HG03045 (cell line): ENCODE results near the gene LTB.
A peak's percentile ranks its signal among the peaks of the same experiment; 100 is the strongest.
"Not testable (repeated sequence)": the region's sequence is repeated elsewhere in the genome, so short reads cannot be mapped to it uniquely, and the experiment has no call there.

Experiments used
- ATAC-seq: cut with Tn5 transposase; IDR thresholded peaks from one replicate; pipeline ENCODE4 v1.9.1; 2021; ENCODE audit warnings: mild to moderate bottlenecking, moderate library complexity; ENCODE audit not compliant: unreplicated experiment

The LTB gene

DNA sequence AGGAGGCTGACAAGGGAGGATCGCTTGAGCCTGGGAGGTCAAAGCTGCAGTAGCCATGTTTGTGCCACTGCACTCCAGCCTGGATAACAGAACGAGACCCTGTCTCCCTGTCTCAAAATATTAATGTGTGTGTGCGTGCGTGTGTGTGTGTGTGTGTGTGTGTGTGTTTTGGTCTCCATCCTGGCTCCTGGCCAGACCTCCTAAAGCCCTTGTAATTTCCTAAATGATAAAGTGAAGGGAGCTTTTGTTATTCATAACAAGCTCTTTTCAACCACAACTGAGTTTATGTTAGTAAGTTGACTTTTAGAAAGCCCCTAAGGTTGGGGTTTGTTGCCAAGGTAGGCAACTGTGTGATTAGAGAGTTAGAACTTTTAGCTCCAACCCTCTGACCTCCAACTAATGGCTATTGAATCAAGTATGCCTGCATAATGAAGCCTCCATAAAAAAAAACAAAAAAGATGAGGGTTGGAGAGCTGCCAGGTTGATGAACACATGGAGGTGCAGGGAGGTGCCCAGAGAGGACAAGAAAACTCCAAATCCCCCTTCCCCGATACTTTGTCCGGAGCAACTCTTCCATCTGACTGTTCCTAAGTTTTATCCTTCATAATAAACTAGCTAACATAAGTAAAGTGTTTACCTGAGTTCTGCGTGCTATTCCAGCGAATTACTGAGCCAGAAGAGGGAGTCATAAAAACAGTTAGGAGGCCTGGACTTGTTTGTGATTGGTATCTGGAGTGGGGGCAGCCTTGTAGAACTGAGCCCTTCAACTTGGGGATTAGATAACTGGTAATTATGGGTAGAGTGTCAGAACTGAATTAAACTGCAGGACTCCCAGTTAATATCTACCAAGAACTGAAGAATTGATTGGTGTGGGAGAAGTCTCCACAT is 27.5 kb upstream of the LTB start:
- ATAC-seq, result no peak

- ATAC-seq, result no peak
These were observed 25.1 kb upstream of the LTB start for GRCh38 chr6:31607317-31607716.

DNA sequence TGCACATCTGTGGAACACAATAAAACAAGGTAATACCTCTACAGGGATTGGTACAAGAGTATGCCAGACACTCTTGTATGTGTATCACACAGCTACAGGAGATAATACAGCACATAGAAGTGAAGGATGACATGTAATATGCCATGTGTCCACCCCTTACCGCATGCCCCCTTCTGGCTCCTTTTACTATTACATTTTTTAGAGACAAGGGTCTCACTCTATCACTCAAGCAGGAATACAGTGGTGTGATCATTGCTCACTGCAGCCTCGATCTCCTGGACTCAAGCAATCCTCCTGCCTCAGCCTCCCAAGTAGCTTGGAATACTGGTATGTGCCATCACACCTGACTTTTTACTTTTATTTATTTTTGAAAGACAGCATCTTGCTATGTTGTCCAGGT is 14.8 kb upstream of the LTB start:
- ATAC-seq, result no peak

GRCh38 chr6:31592396-31592771 is 10.2 kb upstream of the LTB start:
- ATAC-seq, result no peak

GRCh38 chr6:31590691-31591090 is 8.5 kb upstream of the LTB start:
- ATAC-seq, result not testable (repeated sequence)

DNA sequence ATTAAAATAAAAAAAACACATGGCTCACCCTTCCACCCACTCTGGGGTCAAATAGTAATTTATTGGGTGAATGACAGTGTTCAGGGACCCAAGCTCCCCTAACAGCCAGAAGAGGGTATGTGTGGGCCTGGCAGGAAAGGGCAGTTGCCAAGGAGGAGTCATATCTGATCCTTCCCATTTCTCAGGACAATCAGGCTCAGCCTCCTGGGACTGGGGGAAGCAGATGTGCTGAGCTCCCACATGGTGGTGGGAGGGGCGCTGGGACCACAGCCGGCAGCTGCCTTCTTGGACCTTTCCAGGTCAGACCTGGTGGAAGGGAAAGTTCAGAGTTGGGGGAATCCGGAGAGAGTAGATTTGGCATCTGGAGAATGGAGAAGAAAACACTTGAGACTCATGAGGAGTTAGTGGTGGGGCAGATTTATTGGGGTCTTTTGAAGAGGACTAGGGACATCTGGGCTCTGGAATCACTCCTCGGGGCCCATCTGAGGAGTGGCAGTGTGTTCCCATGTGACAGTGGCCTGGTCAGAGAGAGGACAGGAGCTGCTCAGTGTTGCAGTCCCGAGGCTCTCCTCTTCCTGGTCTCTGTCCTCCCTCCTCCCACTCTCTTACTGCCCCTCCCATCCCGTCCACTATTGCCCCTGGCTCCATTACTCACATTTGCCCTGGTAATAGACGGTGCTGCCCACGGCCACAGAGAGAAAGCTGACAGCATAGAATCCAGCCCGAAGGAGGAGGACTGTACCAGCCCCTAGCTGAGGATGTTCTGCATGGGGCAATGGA is 6.8 kb upstream of the LTB start:
- no peak for ATAC-seq

DNA sequence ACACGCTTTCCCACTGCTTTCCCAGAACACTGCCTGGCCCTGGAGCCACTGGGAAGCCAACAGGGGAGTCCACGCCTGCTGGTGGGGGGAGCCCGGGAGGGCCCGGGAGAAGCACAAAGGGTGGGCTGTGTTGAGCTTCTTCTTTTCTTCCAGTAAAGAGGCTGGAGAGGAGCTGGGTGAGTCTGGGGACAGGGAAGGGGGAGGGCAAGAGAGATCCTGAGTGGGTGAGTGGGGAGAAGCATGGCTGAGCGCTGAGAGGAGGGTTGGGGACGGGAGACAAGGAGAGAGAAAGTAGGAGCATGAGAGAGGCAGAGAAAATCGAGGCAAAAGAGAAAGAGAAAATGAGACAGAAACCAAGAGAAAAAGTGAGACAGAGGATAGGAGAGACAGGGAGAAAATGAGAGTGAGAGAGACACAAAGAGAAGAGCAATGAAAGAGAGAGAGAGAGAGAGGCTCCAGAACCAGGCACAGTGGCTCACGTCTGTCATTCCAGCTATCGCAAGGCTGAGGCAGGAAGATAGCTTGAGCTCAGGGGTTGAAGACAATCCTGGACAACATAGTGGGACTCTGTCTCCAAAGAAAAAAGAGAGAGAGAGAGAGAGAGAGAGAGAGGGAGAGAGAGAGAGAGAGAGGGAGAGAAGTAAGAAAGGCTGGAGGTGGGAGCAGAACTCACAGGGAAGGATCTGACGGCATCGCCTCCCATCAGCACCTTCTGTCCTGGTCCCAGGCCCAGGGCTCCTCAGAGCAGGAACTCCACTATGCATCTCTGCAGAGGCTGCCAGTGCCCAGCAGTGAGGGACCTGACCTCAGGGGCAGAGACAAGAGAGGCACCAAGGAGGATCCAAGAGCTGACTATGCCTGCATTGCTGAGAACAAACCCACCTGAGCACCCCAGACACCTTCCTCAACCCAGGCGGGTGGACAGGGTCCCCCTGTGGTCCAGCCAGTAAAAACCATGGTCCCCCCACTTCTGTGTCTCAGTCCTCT is 5.9 kb upstream of the LTB start:
- ATAC-seq, result no peak

DNA sequence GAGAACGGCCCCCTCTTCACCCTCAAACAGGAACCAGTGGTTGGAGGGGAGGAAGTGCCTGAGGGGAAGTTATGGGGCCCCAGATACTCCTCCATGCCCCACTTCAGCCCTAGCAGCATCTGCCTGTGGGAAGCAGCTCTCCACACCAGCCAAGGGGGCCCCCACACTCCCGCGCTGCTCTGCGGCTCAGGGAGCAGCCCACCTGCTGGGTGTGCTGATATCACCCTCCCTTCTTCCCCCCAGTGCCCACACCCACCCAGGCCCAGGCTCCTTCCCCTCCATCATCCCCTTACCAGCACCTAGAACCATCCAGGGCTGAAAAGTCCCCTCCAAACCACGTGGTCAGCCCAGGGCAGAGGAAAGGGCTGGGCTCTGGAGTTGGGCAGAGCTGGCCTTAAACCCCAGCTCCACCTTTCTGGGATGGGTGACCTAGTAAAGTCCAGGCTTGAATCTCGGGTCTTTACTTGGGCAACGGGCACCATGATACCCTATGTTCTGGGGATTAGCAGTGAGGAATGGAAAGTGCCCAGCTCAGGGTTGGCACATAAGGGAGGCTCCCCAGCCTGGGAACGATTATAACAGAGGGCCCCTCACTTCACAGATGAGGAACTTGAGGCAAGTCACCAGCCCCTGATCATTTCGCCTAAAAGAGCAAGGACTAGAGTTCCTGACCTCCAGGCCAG is 4.5 kb upstream of the LTB start:
- ATAC-seq, result no peak

GRCh38 chr6:31586008-31586407 is 3.8 kb upstream of the LTB start, which contains the start of gene LST1:
Gene LST1 (plus strand): TSS chr6:31586277. CDS start chr6:31587300, 1,023 bp downstream.
- no peak for ATAC-seq

DNA sequence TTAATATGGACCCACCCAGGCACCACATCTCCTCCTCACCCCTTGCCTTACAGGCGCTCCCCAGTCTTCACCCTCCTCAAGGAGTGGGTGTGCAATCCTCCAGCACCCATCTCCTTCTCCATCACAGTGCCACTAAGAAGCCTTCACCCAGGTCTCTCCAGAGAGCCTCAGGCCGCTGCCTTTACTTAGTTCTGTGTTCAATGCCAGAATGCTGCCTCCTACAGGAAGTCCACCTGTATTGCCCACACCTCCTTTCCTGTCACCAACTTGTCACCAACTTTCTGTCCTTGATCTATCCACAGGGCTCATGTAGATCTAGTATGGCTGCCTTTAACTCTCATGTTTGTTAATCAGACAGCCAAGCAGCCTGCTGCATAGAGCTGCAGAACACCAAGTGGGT is 3.3 kb upstream of the LTB start:
- no peak for ATAC-seq

DNA sequence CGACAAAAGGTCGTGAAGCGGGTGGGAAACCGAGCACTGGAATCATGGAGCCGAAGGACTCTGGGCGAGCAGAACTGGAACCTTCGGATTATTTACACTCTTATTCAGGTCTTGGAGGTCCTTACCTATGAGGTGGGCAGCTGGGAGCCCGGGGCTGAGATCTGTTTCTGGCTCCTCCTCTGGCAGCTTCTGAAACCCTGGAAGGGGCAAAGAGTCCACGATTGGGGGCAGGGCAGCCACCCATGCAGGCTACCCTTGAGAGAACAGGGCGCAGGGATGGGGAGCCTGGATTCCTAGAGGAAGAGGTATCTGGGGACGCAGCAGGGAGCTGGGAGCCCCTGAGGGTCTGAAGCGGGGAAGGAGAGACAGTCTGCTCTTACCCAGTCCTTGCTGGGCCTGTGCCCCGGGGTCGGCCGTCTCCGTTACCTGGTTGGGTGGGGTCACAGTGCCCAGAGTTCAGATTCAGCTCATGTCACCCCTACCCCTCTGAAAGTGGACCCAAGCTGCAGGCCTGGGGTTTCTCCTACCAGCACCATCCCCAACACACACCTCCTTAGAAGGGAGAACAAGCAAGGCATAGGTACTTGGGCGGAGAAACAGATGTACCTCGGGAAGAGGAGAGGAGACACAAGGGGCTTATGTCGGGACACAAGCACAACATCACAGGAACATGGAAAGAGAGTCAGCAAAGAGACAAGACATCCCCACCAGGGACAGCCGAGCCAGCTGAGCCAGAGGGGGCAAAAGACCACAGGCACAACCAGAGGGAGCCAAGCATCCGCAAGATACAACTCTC is 592 bp downstream of the LTB start:
- no peak for ATAC-seq

- peak; percentile 48 for ATAC-seq
These were observed 1.3 kb downstream of the LTB start for GRCh38 chr6:31580807-31581433.

GRCh38 chr6:31580438-31580740 is 1.8 kb downstream of the LTB start:
- ATAC-seq, result no peak

DNA sequence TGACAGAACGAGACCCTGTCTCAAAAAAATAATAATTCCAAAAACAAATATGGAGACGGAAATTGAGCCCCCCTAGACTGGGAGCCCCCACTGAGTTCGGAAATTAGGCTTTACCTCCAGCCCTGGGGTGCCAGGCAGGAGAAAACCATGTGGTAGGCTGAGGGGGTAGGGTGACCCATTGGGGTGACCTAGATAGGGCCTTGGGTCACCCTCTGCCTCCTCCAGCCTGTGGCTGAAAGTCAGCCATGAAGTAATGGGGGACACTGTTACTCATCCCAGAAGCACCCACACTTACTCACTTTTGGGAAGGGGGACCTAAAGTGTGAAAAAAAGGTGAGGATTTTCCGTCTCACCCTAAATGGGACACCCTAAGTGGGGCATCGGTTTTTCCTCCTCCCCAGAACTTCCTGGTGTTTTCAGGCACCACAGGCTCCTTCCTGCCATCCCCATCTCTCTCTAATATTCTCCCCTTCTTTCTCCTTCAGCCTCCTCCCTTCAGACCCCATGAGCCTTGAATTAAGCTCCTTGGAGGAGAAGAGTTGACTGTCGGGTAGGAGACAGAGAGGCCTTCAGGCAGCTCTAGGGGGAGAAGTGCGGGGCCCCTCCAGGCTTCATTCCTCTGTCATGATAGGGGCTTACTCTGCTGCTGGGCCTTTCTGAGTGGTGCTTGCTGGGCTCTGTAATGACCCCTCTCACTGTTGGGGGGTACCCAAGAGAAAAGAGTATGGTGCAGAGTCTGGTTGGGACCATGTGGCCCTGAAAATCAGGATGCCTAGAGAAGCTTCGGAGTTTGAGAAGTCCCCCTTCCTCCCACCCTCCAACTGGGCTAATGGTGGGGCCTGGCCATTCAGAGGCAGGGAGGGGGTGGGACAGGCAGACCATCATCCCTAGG is 2.4 kb downstream of the LTB start:
- no peak for ATAC-seq

DNA sequence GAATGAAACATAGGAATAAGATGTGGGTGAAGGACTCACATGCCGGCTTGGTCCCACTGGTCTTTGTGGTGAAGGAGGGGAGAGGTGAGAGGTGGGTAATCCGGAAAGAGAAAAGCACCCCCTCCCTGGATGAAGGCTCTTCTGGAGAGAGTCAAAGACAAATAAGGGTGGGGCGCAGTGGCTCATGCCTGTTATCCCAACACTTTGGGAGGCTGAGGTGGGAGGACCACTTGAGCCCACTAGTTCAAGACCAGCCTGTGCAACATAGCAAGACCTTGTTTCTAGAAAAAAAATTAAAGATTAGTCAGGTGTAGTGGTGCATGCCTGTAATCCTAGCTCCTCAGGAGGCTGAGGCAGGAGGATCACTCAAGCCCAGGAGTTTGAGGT is 3.1 kb downstream of the LTB start:
- ATAC-seq, result no peak

DNA sequence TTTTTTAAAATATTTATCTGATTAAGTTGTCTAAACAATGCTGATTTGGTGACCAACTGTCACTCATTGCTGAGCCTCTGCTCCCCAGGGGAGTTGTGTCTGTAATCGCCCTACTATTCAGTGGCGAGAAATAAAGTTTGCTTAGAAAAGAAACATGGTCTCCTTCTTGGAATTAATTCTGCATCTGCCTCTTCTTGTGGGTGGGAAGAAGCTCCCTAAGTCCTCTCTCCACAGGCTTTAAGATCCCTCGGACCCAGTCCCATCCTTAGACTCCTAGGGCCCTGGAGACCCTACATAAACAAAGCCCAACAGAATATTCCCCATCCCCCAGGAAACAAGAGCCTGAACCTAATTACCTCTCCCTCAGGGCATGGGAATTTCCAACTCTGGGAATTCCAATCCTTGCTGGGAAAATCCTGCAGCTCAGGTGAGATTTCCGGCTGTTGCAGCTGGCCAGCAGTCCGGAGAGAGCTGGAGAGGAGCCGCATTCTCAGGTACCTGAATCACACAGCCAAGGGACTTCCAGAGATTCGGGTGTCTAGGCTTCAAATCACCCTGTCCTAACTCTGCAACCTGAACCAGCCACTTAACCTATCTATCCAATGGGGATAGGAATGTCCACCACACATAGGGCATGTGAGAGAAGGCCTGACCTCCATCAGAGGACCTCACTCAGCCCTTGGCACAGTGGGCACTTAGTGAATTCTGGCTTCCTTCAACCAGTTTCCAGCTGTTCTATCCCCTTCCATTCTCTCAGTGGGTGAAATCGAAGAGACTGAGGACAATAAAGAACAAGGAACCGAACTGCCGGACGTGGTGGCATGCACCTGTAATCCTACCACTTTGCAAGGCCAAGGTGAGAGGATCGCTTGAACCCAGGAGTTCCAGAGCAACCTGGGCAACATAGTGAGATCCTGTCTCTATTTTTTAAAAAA is 3.8 kb downstream of the LTB start:
- ATAC-seq, result no peak

- ATAC-seq, result no peak
These were observed 4.7 kb downstream of the LTB start for GRCh38 chr6:31577579-31577966.
